HepG2 (cell line): Measurements from ENCODE around the gene BSND. TPM values are rescaled to one million over a fixed set of nuclear protein-coding genes. Genes with fewer than 3 reads are reported as not detected.

Experiments
- ATAC-seq: fragments of 200-7000 bp; cut with Tn5 transposase; 3 replicates; pipeline ENCODE4 v1.9.1; 2020; ENCODE audit warnings: mild to moderate bottlenecking, moderate library complexity
- BruUV-seq: library from RNA; stranded (reverse); fragments of 400-500 nt; replicated peaks from 2 replicates; lab custom pipeline; 2021; lab: Mats Ljungman, UMichigan
- CTCF ChIA-PET: fragments of 300-600 bp; formaldehyde crosslinking; extraction: SDS; loops from one replicate; lab custom pipeline; 2021; ENCODE audit warnings: low total read pairs, inconsistent platforms, low intra/inter-chr PET ratio; lab: Yijun Ruan, JAX
- POLR2A ChIA-PET: fragments of 350-600 bp; sonication (Branson Sonifier 250); formaldehyde crosslinking; loops from one replicate; lab custom pipeline; 2020; ENCODE audit warnings: antibody characterized with exemption, inconsistent platforms; lab: Yijun Ruan, JAX
- DNase-seq: peaks from one replicate; pipeline ENCODE4 v3.0.0-alpha.2; 2015; ENCODE audit warnings: low spot score
- FAIRE-seq: peaks from 3 replicates; lab custom pipeline; 2011; peaks lifted over from hg19 to GRCh38; lab: Jason Lieb, UNC
- H2AFZ ChIP-seq: one replicate; pipeline ENCODE4 v1.6.1; 2011; ENCODE audit warnings: low read length, inconsistent platforms
- H3K27ac ChIP-seq: fragments of 300-600 bp; 3 replicates; pipeline ENCODE4 v1.8.0; 2011; ENCODE audit warnings: mixed run types, mild to moderate bottlenecking, mixed read lengths, low read length, inconsistent platforms; ENCODE audit not compliant: insufficient read depth; ENCODE audit errors: extremely low read length
- H3K27me3 ChIP-seq, 2 experiments: fragments of 200-600 bp in 1 of 2; 2 replicates in 1 of 2; 3 replicates in 1 of 2; pipeline versions ENCODE4 v1.6.0 to v1.8.0; 2011; ENCODE audit warnings: low read length in 2 of 2, mild to moderate bottlenecking in 2 of 2, moderate library complexity in 2 of 2, inconsistent platforms in 1 of 2; ENCODE audit not compliant: insufficient read depth in 2 of 2, control insufficient read depth in 1 of 2
- H3K36me3 ChIP-seq, 2 experiments: fragments of 200-600 bp in 1 of 2; replicated peaks in 1 of 2; 2 replicates in 1 of 2; 3 replicates in 1 of 2; pipeline versions ENCODE4 v1.5.1 to v1.8.0; 2011; ENCODE audit warnings: low read length in 2 of 2, inconsistent platforms in 1 of 2; ENCODE audit not compliant: insufficient read depth in 2 of 2, control insufficient read depth in 1 of 2
- H3K4me1 ChIP-seq: 2 replicates; pipeline ENCODE4 v1.5.1; 2012; ENCODE audit warnings: low read length, inconsistent platforms; ENCODE audit not compliant: insufficient read depth
- H3K4me2 ChIP-seq: 2 replicates; pipeline ENCODE4 v1.6.0; 2011; ENCODE audit warnings: low read depth, low read length, inconsistent platforms
- H3K4me3 ChIP-seq, 3 experiments: fragments of 200-600 bp in 1 of 3; sonication (generic), shearing (Covaris generic) in 1 of 3; replicated peaks in 1 of 3; 2 replicates each; pipeline ENCODE4 v1.5.1; 2011 to 2016; ENCODE audit warnings: low read length in 3 of 3, inconsistent platforms in 2 of 3, low read depth in 2 of 3, mild to moderate bottlenecking in 2 of 3, control low read depth in 1 of 3, mixed read lengths in 1 of 3; ENCODE audit not compliant: insufficient read depth in 1 of 3
- H3K79me2 ChIP-seq: one replicate; pipeline ENCODE4 v1.6.1; 2011; ENCODE audit warnings: low read length, inconsistent platforms; ENCODE audit not compliant: insufficient read depth
- H3K9ac ChIP-seq: 2 replicates; pipeline ENCODE4 v1.6.0; 2011; ENCODE audit warnings: mild to moderate bottlenecking, low read depth, low read length, inconsistent platforms; ENCODE audit not compliant: insufficient read depth
- H3K9me3 ChIP-seq: 2 replicates; pipeline ENCODE4 v1.5.1; 2012; ENCODE audit warnings: mild to moderate bottlenecking, low read length
- H4K20me1 ChIP-seq: 2 replicates; pipeline ENCODE4 v1.6.0; 2011; ENCODE audit warnings: inconsistent platforms, mild to moderate bottlenecking, low read length, moderate library complexity; ENCODE audit not compliant: insufficient read depth
- EZH2 ChIP-seq: conservative IDR thresholded peaks from 2 replicates; pipeline ENCODE4 v1.6.1; 2012; ENCODE audit warnings: mild to moderate bottlenecking, low read depth, low read length, moderate library complexity
- FOSL2 ChIP-seq: sonication (generic); formaldehyde crosslinking; IDR thresholded peaks from 2 replicates; pipeline ENCODE4 v1.4.0; 2020; ENCODE audit warnings: missing genetic modification reagents
- HNF4A ChIP-seq: sonication (generic); formaldehyde crosslinking; IDR thresholded peaks from 2 replicates; pipeline ENCODE4 v1.4.0; 2020; ENCODE audit warnings: missing genetic modification reagents
- NFYB ChIP-seq: sonication (generic); formaldehyde crosslinking; IDR thresholded peaks from 2 replicates; pipeline ENCODE4 v1.4.0; 2020; ENCODE audit warnings: missing genetic modification reagents
- STAG1 ChIP-seq: sonication (generic); formaldehyde crosslinking; IDR thresholded peaks from 2 replicates; pipeline ENCODE4 v1.4.0; 2020; ENCODE audit warnings: missing genetic modification reagents
- ZNF589 ChIP-seq: sonication (generic); formaldehyde crosslinking; conservative IDR thresholded peaks from 2 replicates; pipeline ENCODE4 v1.8.0; 2022; ENCODE audit warnings: mild to moderate bottlenecking, moderate library complexity, missing genetic modification reagents
- WGBS: methylation state at CpG from one replicate; pipeline ENCODE4 v1.1.6; 2017; ENCODE audit warnings: low lambda C conversion rate; 5-methylcytosine and 5-hydroxymethylcytosine counted together
- in situ Hi-C: cut with HindIII; loops from 2 replicates; pipeline ENCODE4 v1.10.0; 2017; ENCODE audit warnings: low pct_unique_long_range_greater_than_20kb; ENCODE audit not compliant: extremely low pct_ligation_motif_present
- intact Hi-C: fragments of 100-400 bp; cut with micrococcal nuclease; formaldehyde crosslinking; loops from one replicate; pipeline ENCODE4 v1.10.0; 2022; ENCODE audit not compliant: unreplicated experiment
- polyA plus RNA-seq, 8 experiments: library from polyadenylated mRNA; depleted of rRNA in 3 of 8; stranded (reverse) in 7 of 8; unstranded in 1 of 8; fragments of >200 nt; fragmentation: Illumina TruSeq in 4 of 8; extraction: Trizol in 4 of 8; gene quantifications; 2 replicates each; pipeline versions ENCODE4 v1.2.1 to v1.2.3, GENCODE V29; 2011 to 2016; ENCODE audit warnings: low read depth in 4 of 8, missing spikeins in 1 of 8, mixed read lengths in 1 of 8; ENCODE audit not compliant: insufficient read depth in 1 of 8
- total RNA-seq, 5 experiments: library from RNA; depleted of rRNA; stranded (reverse); fragments of >200 nt; fragmentation: Illumina TruSeq; extraction: Trizol; gene quantifications; 2 replicates each; pipeline ENCODE4 v1.2.3, GENCODE V29; 2016; ENCODE audit warnings: low read depth in 1 of 5
- TF ChIP-seq, protein P1 (sequence below): sonication (generic); formaldehyde crosslinking; IDR thresholded peaks from 2 replicates; pipeline ENCODE4 v1.5.0; 2020; ENCODE audit warnings: missing genetic modification reagents

Gene BSND
- total and polyA plus RNA-seq, 2 of the 13 experiments (the other 11 are each of a cell fraction or from before 2014, with no cell fraction given): not detected

DNA sequence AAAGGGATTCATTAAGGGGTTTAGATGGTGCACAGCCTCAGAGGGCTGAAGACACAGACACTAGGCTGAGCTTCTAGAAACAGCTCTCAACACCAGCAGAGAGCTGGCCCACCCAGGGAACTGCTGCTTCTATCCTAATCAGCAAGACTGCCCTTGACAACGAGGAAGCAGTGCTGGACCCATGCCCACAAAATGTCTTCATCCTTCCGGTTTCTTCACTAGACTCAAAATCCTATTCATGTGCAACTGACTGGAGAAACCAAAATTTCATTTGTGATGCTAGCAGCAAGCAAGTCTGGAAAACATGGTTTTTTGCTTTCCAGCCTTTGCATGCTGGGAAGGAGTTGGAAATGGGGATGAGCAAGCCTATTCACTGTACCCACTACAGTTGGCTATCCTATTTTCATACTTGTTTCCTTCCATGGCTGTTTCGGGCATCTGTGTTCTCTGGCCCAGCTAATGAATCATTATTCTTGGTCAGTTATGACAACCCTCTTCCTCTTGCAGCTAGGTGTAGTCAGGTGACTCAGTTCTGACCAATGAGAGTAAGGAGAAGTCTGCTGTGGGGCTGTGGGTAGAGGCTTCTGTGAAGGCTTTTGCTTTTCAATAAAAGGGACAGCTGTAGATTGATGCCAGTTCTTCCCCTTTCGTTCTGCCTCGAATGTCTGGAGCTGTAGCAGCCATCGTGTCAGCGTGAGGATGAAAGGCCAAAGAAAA is 33.0 kb upstream of the BSND start:
- no peak overlapping the region for H2AFZ ChIP-seq
- CTCF ChIA-PET: no interaction called here

DNA sequence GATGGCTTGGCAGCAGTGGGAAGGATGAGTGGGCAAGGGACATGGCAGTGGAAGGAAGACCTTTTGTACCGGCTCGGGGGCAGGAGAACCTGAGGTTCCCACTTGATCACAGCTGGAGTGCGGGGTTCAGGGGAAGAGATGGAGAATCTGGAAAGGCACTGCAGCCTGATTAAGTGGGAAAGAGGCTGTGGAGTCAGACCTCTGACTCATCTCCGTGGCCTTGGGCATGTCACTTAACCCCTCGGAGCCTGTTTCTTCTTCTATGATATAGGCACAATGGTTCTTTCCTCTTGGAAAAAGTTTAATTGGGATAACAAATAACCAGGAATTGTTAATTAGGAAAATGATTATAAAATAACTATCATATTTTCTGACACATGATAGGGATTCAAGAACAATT is 31.4 kb upstream of the BSND start:
- FAIRE-seq: no peak
- no peaks in the 10 kb centered on the region for H3K79me2 ChIP-seq
- no peak overlapping the region for H2AFZ ChIP-seq
- 45% methylated on average over 5 of the region's 5 CpGs for WGBS
- H3K9ac ChIP-seq: no peak overlapping the region
- TF ChIP-seq, protein P1, sequence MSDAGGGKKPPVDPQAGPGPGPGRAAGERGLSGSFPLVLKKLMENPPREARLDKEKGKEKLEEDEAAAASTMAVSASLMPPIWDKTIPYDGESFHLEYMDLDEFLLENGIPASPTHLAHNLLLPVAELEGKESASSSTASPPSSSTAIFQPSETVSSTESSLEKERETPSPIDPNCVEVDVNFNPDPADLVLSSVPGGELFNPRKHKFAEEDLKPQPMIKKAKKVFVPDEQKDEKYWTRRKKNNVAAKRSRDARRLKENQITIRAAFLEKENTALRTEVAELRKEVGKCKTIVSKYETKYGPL (CRISPR knock-in tag): no peak
- TF ChIP-seq FOSL2 (CRISPR knock-in tag) (0 out of 2 replicates have a peak, but pooled peaks have one; percentile 10), HNF4A (CRISPR knock-in tag) (no peak), ZNF589 (CRISPR knock-in tag) (no peak), STAG1 (CRISPR knock-in tag) (no peak)
- in situ Hi-C loops (no loop called here), intact Hi-C loops (no loop called here)
- ChIA-PET POLR2A (no interaction called here), CTCF (no interaction called here)
- peaks cover 2 to 20% of the 10 kb centered on the region in 2 experiments; a peak in 2 of 5 replicates for H3K27me3 ChIP-seq
- DNase-seq: no peak
- H3K9me3 ChIP-seq: no peaks in the 10 kb centered on the region
- no peak for ATAC-seq
- no peaks in the 10 kb centered on the region for H4K20me1 ChIP-seq
- no peaks in the 10 kb centered on the region for H3K36me3 ChIP-seq
- BruUV-seq: no TSS peak
- H3K4me3 ChIP-seq: no peak overlapping the region
- H3K4me2 ChIP-seq: no peak overlapping the region
- H3K27ac ChIP-seq: no peak overlapping the region
- no peaks in the 10 kb centered on the region for H3K4me1 ChIP-seq

More for the DNA sequence above, 33.0 kb upstream of the BSND start:
- in situ Hi-C loops: no loop called here
- TF ChIP-seq NFYB (CRISPR knock-in tag) (peak; percentile 46; the same call in 1 of the 2 replicates), EZH2 (no peak)
- TF ChIP-seq, all 625 proteins: peak for 1
- Histone ChIP-seq H3K4me1 (no peaks in the 10 kb centered on the region), H3K79me2 (no peaks in the 10 kb centered on the region), H4K20me1 (no peaks in the 10 kb centered on the region), H3K4me2 (no peak overlapping the region), H3K27ac (no peak overlapping the region), H3K4me3 (no peak overlapping the region), H3K36me3 (no peaks in the 10 kb centered on the region), H3K9ac (no peak overlapping the region), H3K9me3 (no peaks in the 10 kb centered on the region), H3K27me3 (peaks cover 2 to 20% of the 10 kb centered on the region in 2 experiments; a peak in 2 of 5 replicates)
- no peak for ATAC-seq
- POLR2A ChIA-PET: no interaction called here
- intact Hi-C loops: no loop called here
- no TSS peak for BruUV-seq
- no peak for DNase-seq
- FAIRE-seq: no peak
- WGBS: 46% methylated on average over 6 of the region's 7 CpGs
